Measurements from ENCODE around the gene MOV10L1.
"Not testable (repeated sequence)": the region's sequence is repeated elsewhere in the genome, so short reads cannot be mapped to it uniquely, and the experiment has no call there.

The MOV10L1 gene

GRCh38 chr22:50081426-50082196 is 8.2 kb upstream of the MOV10L1 start:
- no peak for DNase-seq

- no peak for DNase-seq
Measured at GRCh38 chr22:50082197-50082715, 7.5 kb upstream of the MOV10L1 start.

- no peak for DNase-seq
Measured at GRCh38 chr22:50082961-50083461, 6.8 kb upstream of the MOV10L1 start.

GRCh38 chr22:50083462-50084079 is 6.2 kb upstream of the MOV10L1 start:
- no peak for DNase-seq

- no peak for DNase-seq
Measured at GRCh38 chr22:50084080-50084477, 5.7 kb upstream of the MOV10L1 start.

GRCh38 chr22:50084614-50085021 is 5.2 kb upstream of the MOV10L1 start:
- DNase-seq = no peak

GRCh38 chr22:50085211-50085972 is 4.4 kb upstream of the MOV10L1 start, which contains the start of gene MLC1:
Gene MLC1, minus strand, starts transcription at chr22:50085426. Its CDS starts 524 bp downstream, at chr22:50084902.
- DNase-seq = no peak

- DNase-seq = no peak
Measured at GRCh38 chr22:50086526-50086925, 3.3 kb upstream of the MOV10L1 start.

- DNase-seq = not testable (repeated sequence)
Measured at GRCh38 chr22:50086975-50087374, 2.8 kb upstream of the MOV10L1 start.

- DNase-seq = no peak
Measured at GRCh38 chr22:50087646-50088045, 2.2 kb upstream of the MOV10L1 start.

- no peak for DNase-seq
Measured at GRCh38 chr22:50088096-50088495, 1.7 kb upstream of the MOV10L1 start.

- DNase-seq = no peak
Measured at GRCh38 chr22:50089231-50089630, 575 bp upstream of the MOV10L1 start.

- DNase-seq = no peak
Measured at GRCh38 chr22:50090412-50090714, 557 bp downstream of the MOV10L1 start.

GRCh38 chr22:50091092-50091768 is 1.4 kb downstream of the MOV10L1 start:
- no peak for DNase-seq

GRCh38 chr22:50092342-50092741 is 2.5 kb downstream of the MOV10L1 start:
- DNase-seq = no peak

- DNase-seq = no peak
Measured at GRCh38 chr22:50098052-50098451, 8.2 kb downstream of the MOV10L1 start.

- DNase-seq = no peak
Measured at GRCh38 chr22:50101870-50102565, 12.2 kb downstream of the MOV10L1 start.

- no peak for DNase-seq
Measured at GRCh38 chr22:50102946-50103345, 13.1 kb downstream of the MOV10L1 start.

GRCh38 chr22:50104141-50104544 is 14.3 kb downstream of the MOV10L1 start:
- DNase-seq = no peak

- DNase-seq = no peak
Measured at GRCh38 chr22:50105208-50106100, 15.6 kb downstream of the MOV10L1 start.

GRCh38 chr22:50107529-50107928 is 17.7 kb downstream of the MOV10L1 start:
- no peak for DNase-seq
